ENCODE results near the gene PRPF18.

GRCh38 chr10:13637303-13637856 is 50.6 kb downstream of the PRPF18 start:
- TF ChIP-seq CTCF (IDR thresholded peaks at IDR 0.05; ENCODE audit: insufficient read depth, low read depth, low read length) (no peak), EZH2 (IDR thresholded peaks at IDR 0.05; ENCODE audit: insufficient read depth, low read length) (no peak)

Measured in astrocyte (in vitro differentiated cells and primary cell).